Adrenal gland (tissue), 12 donors: Measurements from ENCODE around the gene PRC1. TPM values are rescaled to one million over a fixed set of nuclear protein-coding genes. Genes with fewer than 3 reads are reported as not detected.

Experiments used
- DNase-seq, 7 donors: peaks; one replicate each; pipeline ENCODE4 v3.0.0-alpha.2; 2019 to 2020
- H3K27ac ChIP-seq, 5 donors: fragments of 200-600 bp; sonication (generic) in 4 of 5; 1 replicate in 3 of 5; 2 replicates in 2 of 5; pipeline versions ENCODE4 v1.5.1 to v1.8.0; 2016 to 2020; ENCODE audit warnings: mild to moderate bottlenecking in 1 of 5
- H3K27me3 ChIP-seq: fragments of 200-600 bp; 2 replicates; pipeline ENCODE4 v1.8.0; 2021
- H3K36me3 ChIP-seq, 2 donors: fragments of 200-600 bp; replicated peaks in 1 of 2; 1 replicate in 1 of 2; 2 replicates in 1 of 2; pipeline versions ENCODE4 v1.5.1 to v1.8.0; 2018 to 2022
- H3K4me1 ChIP-seq, 2 donors: fragments of 200-600 bp; replicated peaks in 1 of 2; 1 replicate in 1 of 2; 2 replicates in 1 of 2; pipeline versions ENCODE4 v1.5.1 to v1.8.0; 2018 to 2021
- H3K4me3 ChIP-seq, 4 donors: fragments of 200-600 bp; sonication (generic) in 3 of 4; one replicate each; pipeline ENCODE4 v1.5.1; 2016 to 2018
- H3K9me3 ChIP-seq, 3 donors: fragments of 200-600 bp; sonication (generic) in 1 of 3; replicated peaks in 1 of 3; 1 replicate in 2 of 3; 2 replicates in 1 of 3; pipeline versions ENCODE4 v1.5.1 to v1.8.0; 2016 to 2021
- CTCF ChIP-seq, 6 experiments: fragments of 450-650 bp in 4 of 6; fragments of 200-600 bp in 2 of 6; sonication (generic) in 1 of 6; IDR thresholded peaks; 1 replicate in 5 of 6; 2 replicates in 1 of 6; pipeline versions ENCODE4 v1.5.1 to v1.8.0; 2016 to 2021; ENCODE audit warnings: antibody characterized with exemption in 6 of 6, mild to moderate bottlenecking in 2 of 6, moderate library complexity in 1 of 6
- POLR2A ChIP-seq, 2 donors: fragments of 450-650 bp; IDR thresholded peaks; one replicate each; pipeline ENCODE4 v1.6.1; 2017; ENCODE audit warnings: antibody characterized with exemption in 2 of 2, mild to moderate bottlenecking in 2 of 2, moderate library complexity in 1 of 2
- WGBS, 4 donors: extraction: QIAGEN DNeasy Blood & Tissue Kit in 2 of 4; methylation state at CpG; one replicate each; pipeline versions ENCODE4 v1.1.5 to v1.1.7; 2013 to 2017; 5-methylcytosine and 5-hydroxymethylcytosine counted together
- intact Hi-C, 2 donors: fragments of 100-400 bp; cut with DNase I; formaldehyde crosslinking; loops; one replicate each; pipeline versions ENCODE4 v1.14.1 to v1.15.0; 2022 to 2023
- polyA plus RNA-seq, 3 donors: library from polyadenylated mRNA; stranded (reverse); fragments of 200-250 nt in 2 of 3; fragments of 350-450 nt in 1 of 3; fragmentation: Illumina TruSeq in 1 of 3; extraction: RNeasy Lipid Tissue Mini Kit (QIAGEN cat#74804) in 1 of 3; gene quantifications; one replicate each; pipeline ENCODE4 v1.2.3, GENCODE V29; 2013 to 2014
- total RNA-seq, 9 donors: library from RNA; depleted of rRNA in 4 of 9; stranded (reverse); fragments of >200 nt in 4 of 9; fragments of 120-200 nt in 1 of 9; fragmentation: NEBNext Ultra II Directional in 1 of 9; extraction: Animal tissue kit (Norgen Biotek cat#: 25700) in 1 of 9; gene quantifications; one replicate each; pipeline versions ENCODE4 v1.1.0 to v1.2.4, GENCODE V29; 2013 to 2023
- donor health status: healthy with polysubstance abuse.
- donor health status: Bipolar disorder and iron deficiency.
- donor health status: DM: yes; HTN: yes; CAD: no.
- donor health status: DM: no; HTN: no; CAD: no.
- donor health status: DM: no; HTN: no; CAD: no.
- donor health status: DM: yes; HTN: yes; CAD: no.

The PRC1 gene
- total and polyA plus RNA-seq, 12 donors, result 4.7 to 63.8 (median 6.6) TPM

- H3K27ac ChIP-seq, result no peak overlapping the region
- H3K4me3 ChIP-seq, result no peak overlapping the region
- DNase-seq, result no peak
- peaks cover 0 to 47% of the 10 kb centered on the region in 2 donors for H3K36me3 ChIP-seq
- H3K9me3 ChIP-seq, result no peaks in the 10 kb centered on the region
- intact Hi-C loops, result no loop called here
- 70 to 78% (median 74%) methylated on average over 4 of the region's 4 CpGs for WGBS, 4 donors
- TF ChIP-seq CTCF (IDR thresholded peaks at IDR 0.05), result no peak
- no peak for TF ChIP-seq POLR2A (IDR thresholded peaks at IDR 0.05)
- H3K4me1 ChIP-seq, result no peaks in the 10 kb centered on the region
- no peaks in the 10 kb centered on the region for H3K27me3 ChIP-seq
Measured at GRCh38 chr15:90921887-90922286, 72.4 kb downstream of the PRC1 start.

DNA sequence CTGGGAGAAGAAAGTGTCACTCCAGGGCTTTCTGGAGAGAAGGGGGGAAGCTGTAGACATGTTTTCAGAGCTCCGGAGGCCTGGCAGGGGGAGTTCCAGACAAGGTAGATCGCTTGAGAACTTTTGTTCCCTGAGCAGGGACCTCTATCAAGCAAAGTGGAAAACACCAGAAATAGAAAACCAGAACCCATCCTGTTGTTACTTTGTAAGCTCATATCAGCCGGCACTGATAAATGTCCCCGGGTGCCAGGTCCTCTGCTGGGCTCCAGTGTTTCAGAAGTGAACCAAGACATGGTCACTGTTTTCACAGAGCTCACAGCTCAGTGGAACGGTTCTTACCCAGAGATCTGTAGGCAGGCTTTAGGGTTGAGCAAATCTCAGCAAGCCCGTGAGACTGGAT, 75.5 kb downstream of the PRC1 start:
- no peak overlapping the region for H3K4me3 ChIP-seq
- H3K27me3 ChIP-seq, result no peaks in the 10 kb centered on the region
- intact Hi-C loops, result no loop called here
- peaks cover 16 to 20% of the 10 kb centered on the region in 2 donors for H3K4me1 ChIP-seq
- H3K9me3 ChIP-seq, result no peaks in the 10 kb centered on the region
- 85 to 93% (median 87%) methylated on average over 4 to 6 of the region's 6 CpGs for WGBS, 4 donors
- DNase-seq, result no peak
- no peak overlapping the region for H3K27ac ChIP-seq
- H3K36me3 ChIP-seq, result peaks cover 0 to 73% of the 10 kb centered on the region in 2 donors
- TF ChIP-seq CTCF (IDR thresholded peaks at IDR 0.05) (no peak), POLR2A (IDR thresholded peaks at IDR 0.05) (no peak)

GRCh38 chr15:90918034-90918788, 76.1 kb downstream of the PRC1 start:
- no peak for DNase-seq
- intact Hi-C loops, result no loop called here
- Histone ChIP-seq H3K4me3 (no peak overlapping the region), H3K4me1 (peaks cover 16 to 20% of the 10 kb centered on the region in 2 donors), H3K36me3 (peaks cover 0 to 79% of the 10 kb centered on the region in 2 donors), H3K27me3 (no peaks in the 10 kb centered on the region), H3K27ac (no peak overlapping the region), H3K9me3 (no peaks in the 10 kb centered on the region)
- 92 to 95% (median 94%) methylated on average over 22 to 23 of the region's 23 CpGs for WGBS, 4 donors
- TF ChIP-seq POLR2A (IDR thresholded peaks at IDR 0.05) (no peak), CTCF (IDR thresholded peaks at IDR 0.05) (no peak)

- Histone ChIP-seq H3K27ac (no peak overlapping the region), H3K36me3 (peaks cover 0 to 86% of the 10 kb centered on the region in 2 donors), H3K4me3 (no peak overlapping the region), H3K27me3 (no peaks in the 10 kb centered on the region), H3K4me1 (peaks cover 16 to 20% of the 10 kb centered on the region in 2 donors), H3K9me3 (no peaks in the 10 kb centered on the region)
- no peak for DNase-seq
- TF ChIP-seq POLR2A (IDR thresholded peaks at IDR 0.05), result no peak
- no peak for TF ChIP-seq CTCF (IDR thresholded peaks at IDR 0.05)
- intact Hi-C loops, result no loop called here
- 93 to 95% (median 94%) methylated on average over 12 of the region's 12 CpGs for WGBS, 4 donors
Measured at GRCh38 chr15:90917569-90917968, 76.8 kb downstream of the PRC1 start.
